PC-9 (cell line): ENCODE measurements around the gene ADARB2. TPM values are rescaled to one million over a fixed set of nuclear protein-coding genes. Genes with fewer than 3 reads are reported as not detected.

Experiments
- BruUV-seq: library from RNA; stranded (reverse); fragments of 400-500 nt; replicated peaks from 2 replicates; lab custom pipeline; 2021; lab: Mats Ljungman, UMichigan
- CTCF ChIA-PET: fragments of 300-600 bp; sonication (Branson Sonifier 250); formaldehyde crosslinking; loops from one replicate; lab custom pipeline; 2022; ENCODE audit warnings: antibody characterized with exemption; lab: Charles Lee
- POLR2A ChIA-PET: fragments of 300-600 bp; sonication (Branson Sonifier 250); formaldehyde crosslinking; loops from one replicate; lab custom pipeline; 2022; ENCODE audit warnings: antibody characterized with exemption; ENCODE audit not compliant: unreplicated experiment; lab: Charles Lee
- DNase-seq, 2 experiments: peaks; one replicate each; pipeline versions ENCODE4 v3.0.0 to v3.0.0-alpha.2; 2015 to 2022; ENCODE audit warnings: mixed read lengths in 1 of 2
- H2AFZ ChIP-seq: fragments of 200-600 bp; sonication (generic); 2 replicates; pipeline ENCODE4 v1.8.1; 2017; ENCODE audit warnings: antibody characterized with exemption
- H3F3A ChIP-seq: fragments of 200-600 bp; sonication (generic); 2 replicates; pipeline ENCODE4 v1.8.1; 2017; ENCODE audit warnings: antibody characterized with exemption, mild to moderate bottlenecking, low read depth; ENCODE audit not compliant: insufficient read depth
- H3K27ac ChIP-seq: fragments of 200-600 bp; sonication (generic); 2 replicates; pipeline ENCODE4 v1.6.1; 2016; ENCODE audit warnings: mixed run types
- H3K27me3 ChIP-seq: fragments of 200-600 bp; sonication (generic); 2 replicates; pipeline ENCODE4 v1.6.1; 2016; ENCODE audit warnings: low read depth, mixed run types; ENCODE audit not compliant: insufficient read depth
- H3K36me3 ChIP-seq: fragments of 200-600 bp; sonication (generic); 2 replicates; pipeline ENCODE4 v1.6.1; 2016; ENCODE audit warnings: low read depth, mixed run types
- H3K4me1 ChIP-seq: fragments of 200-600 bp; sonication (generic); replicated peaks from 2 replicates; pipeline ENCODE4 v1.6.1; 2016; ENCODE audit warnings: mixed run types; ENCODE audit not compliant: insufficient read depth
- H3K4me2 ChIP-seq: fragments of 200-600 bp; sonication (generic); 2 replicates; pipeline ENCODE4 v1.6.1; 2017; ENCODE audit warnings: mixed run types
- H3K4me3 ChIP-seq: fragments of 200-600 bp; sonication (generic); 2 replicates; pipeline ENCODE4 v1.6.1; 2016; ENCODE audit warnings: mixed run types
- H3K79me2 ChIP-seq: fragments of 200-600 bp; sonication (generic); 2 replicates; pipeline ENCODE4 v1.6.1; 2017; ENCODE audit warnings: low read depth, mixed run types
- H3K9me2 ChIP-seq: fragments of 200-600 bp; sonication (generic); 2 replicates; pipeline ENCODE4 v1.8.1; 2017; ENCODE audit warnings: mild to moderate bottlenecking; ENCODE audit not compliant: insufficient read depth
- H3K9me3 ChIP-seq: fragments of 200-600 bp; sonication (generic); 2 replicates; pipeline ENCODE4 v1.8.1; 2016; ENCODE audit warnings: low read depth; ENCODE audit not compliant: insufficient read depth
- H4K20me1 ChIP-seq: fragments of 200-600 bp; sonication (generic); 2 replicates; pipeline ENCODE4 v1.8.1; 2017; ENCODE audit not compliant: insufficient read depth
- CTCF ChIP-seq: fragments of 200-600 bp; sonication (generic); conservative IDR thresholded peaks from 2 replicates; pipeline ENCODE4 v1.6.1; 2017; ENCODE audit warnings: mixed run types, antibody characterized with exemption, mild to moderate bottlenecking, moderate library complexity
- EZH2 ChIP-seq: fragments of 200-600 bp; sonication (generic); IDR thresholded peaks from 2 replicates; pipeline ENCODE4 v1.8.0; 2017; ENCODE audit warnings: antibody characterized with exemption, low read depth
- intact Hi-C: fragments of 100-400 bp; cut with micrococcal nuclease; formaldehyde crosslinking; loops from one replicate; pipeline ENCODE4 v1.10.0; 2022; ENCODE audit not compliant: unreplicated experiment
- total RNA-seq: library from RNA; stranded (reverse); gene quantifications from 2 replicates; pipeline ENCODE4 v1.2.3, GENCODE V29; 2021

ADARB2 gene
- total RNA-seq, 1 experiment from 2014 or later, result not detected

- no peak for TF ChIP-seq EZH2
- TF ChIP-seq CTCF, result no peak
- Histone ChIP-seq H3K9me3 (no peaks in the 10 kb centered on the region), H2AFZ (no peak overlapping the region), H3F3A (no peaks in the 10 kb centered on the region), H3K27ac (no peak overlapping the region), H3K79me2 (no peaks in the 10 kb centered on the region), H4K20me1 (no peaks in the 10 kb centered on the region), H3K4me2 (no peak overlapping the region), H3K4me1 (no peaks in the 10 kb centered on the region), H3K27me3 (peaks cover 42% of the 10 kb centered on the region), H3K9me2 (no peaks in the 10 kb centered on the region), H3K4me3 (no peak overlapping the region), H3K36me3 (no peaks in the 10 kb centered on the region)
- intact Hi-C loops, result no loop called here
- POLR2A ChIA-PET, result no interaction called here
- DNase-seq, result no peak
- BruUV-seq, result no TSS peak
- CTCF ChIA-PET, result no interaction called here
Measured at GRCh38 chr10:1629326-1630198, 107.8 kb downstream of the ADARB2 start.

GRCh38 chr10:1628757-1629156, 108.6 kb downstream of the ADARB2 start:
- Histone ChIP-seq H2AFZ (no peak overlapping the region), H3K9me3 (no peaks in the 10 kb centered on the region), H3K36me3 (no peaks in the 10 kb centered on the region), H4K20me1 (no peaks in the 10 kb centered on the region), H3F3A (no peaks in the 10 kb centered on the region), H3K27ac (no peak overlapping the region), H3K4me2 (no peak overlapping the region), H3K4me1 (no peaks in the 10 kb centered on the region), H3K9me2 (no peaks in the 10 kb centered on the region), H3K79me2 (no peaks in the 10 kb centered on the region), H3K4me3 (no peak overlapping the region), H3K27me3 (peaks cover 42% of the 10 kb centered on the region)
- ChIA-PET POLR2A (no interaction called here), CTCF (interaction anchor here (0.6 kb wide), 1 partner anchor 1544 kb away, joined by 4 read pairs; no protein-coding TSS in a partner anchor)
- DNase-seq, result no peak
- BruUV-seq, result no TSS peak
- intact Hi-C loops, result no loop called here
- TF ChIP-seq EZH2, result no peak
- no peak for TF ChIP-seq CTCF

GRCh38 chr10:1627945-1628344, 109.4 kb downstream of the ADARB2 start:
- Histone ChIP-seq H3K36me3 (no peaks in the 10 kb centered on the region), H3F3A (no peaks in the 10 kb centered on the region), H3K27ac (no peak overlapping the region), H3K9me2 (no peaks in the 10 kb centered on the region), H3K27me3 (peaks cover 49% of the 10 kb centered on the region), H3K4me1 (no peaks in the 10 kb centered on the region), H3K4me3 (no peak overlapping the region), H3K4me2 (no peak overlapping the region), H2AFZ (no peak overlapping the region), H3K9me3 (no peaks in the 10 kb centered on the region), H3K79me2 (no peaks in the 10 kb centered on the region), H4K20me1 (no peaks in the 10 kb centered on the region)
- POLR2A ChIA-PET, result no interaction called here
- TF ChIP-seq CTCF (no peak), EZH2 (no peak)
- no peak for DNase-seq
- intact Hi-C loops, result no loop called here
- no TSS peak for BruUV-seq
- CTCF ChIA-PET, result no interaction called here
